ENCODE data around the gene PLD6.

The PLD6 gene

DNA sequence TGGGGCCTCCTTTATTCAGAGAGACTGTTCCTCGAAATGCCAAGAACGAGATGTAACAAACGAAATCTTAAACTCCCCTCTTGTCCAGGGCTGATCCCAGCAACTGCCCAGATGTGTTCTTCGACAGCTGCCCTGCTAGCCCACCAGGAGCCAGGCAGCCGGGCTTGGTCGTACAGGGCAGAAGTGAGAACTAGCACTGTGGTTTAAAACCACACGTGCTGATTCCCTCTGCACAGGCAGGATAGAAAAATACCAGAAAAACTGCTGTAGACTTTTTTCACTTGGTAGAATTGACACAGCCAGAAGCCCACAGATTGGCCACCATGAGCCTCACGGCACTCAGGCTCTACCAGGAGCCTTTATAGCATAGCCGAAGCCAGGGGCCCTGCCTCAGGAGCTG is 33.1 kb downstream of the PLD6 start:
- TF ChIP-seq, protein P1, sequence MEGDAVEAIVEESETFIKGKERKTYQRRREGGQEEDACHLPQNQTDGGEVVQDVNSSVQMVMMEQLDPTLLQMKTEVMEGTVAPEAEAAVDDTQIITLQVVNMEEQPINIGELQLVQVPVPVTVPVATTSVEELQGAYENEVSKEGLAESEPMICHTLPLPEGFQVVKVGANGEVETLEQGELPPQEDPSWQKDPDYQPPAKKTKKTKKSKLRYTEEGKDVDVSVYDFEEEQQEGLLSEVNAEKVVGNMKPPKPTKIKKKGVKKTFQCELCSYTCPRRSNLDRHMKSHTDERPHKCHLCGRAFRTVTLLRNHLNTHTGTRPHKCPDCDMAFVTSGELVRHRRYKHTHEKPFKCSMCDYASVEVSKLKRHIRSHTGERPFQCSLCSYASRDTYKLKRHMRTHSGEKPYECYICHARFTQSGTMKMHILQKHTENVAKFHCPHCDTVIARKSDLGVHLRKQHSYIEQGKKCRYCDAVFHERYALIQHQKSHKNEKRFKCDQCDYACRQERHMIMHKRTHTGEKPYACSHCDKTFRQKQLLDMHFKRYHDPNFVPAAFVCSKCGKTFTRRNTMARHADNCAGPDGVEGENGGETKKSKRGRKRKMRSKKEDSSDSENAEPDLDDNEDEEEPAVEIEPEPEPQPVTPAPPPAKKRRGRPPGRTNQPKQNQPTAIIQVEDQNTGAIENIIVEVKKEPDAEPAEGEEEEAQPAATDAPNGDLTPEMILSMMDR (IDR thresholded peaks at IDR 0.05; ENCODE audit: extremely low read depth, insufficient read depth, missing control alignments): no peak
- no peak for DNase-seq (ENCODE audit: low spot score)
- in situ Hi-C loops (cut with MboI; ENCODE audit: low pct_unique_long_range_greater_than_20kb, low sequenced_read_pairs, unreplicated experiment): no loop called here

DNA sequence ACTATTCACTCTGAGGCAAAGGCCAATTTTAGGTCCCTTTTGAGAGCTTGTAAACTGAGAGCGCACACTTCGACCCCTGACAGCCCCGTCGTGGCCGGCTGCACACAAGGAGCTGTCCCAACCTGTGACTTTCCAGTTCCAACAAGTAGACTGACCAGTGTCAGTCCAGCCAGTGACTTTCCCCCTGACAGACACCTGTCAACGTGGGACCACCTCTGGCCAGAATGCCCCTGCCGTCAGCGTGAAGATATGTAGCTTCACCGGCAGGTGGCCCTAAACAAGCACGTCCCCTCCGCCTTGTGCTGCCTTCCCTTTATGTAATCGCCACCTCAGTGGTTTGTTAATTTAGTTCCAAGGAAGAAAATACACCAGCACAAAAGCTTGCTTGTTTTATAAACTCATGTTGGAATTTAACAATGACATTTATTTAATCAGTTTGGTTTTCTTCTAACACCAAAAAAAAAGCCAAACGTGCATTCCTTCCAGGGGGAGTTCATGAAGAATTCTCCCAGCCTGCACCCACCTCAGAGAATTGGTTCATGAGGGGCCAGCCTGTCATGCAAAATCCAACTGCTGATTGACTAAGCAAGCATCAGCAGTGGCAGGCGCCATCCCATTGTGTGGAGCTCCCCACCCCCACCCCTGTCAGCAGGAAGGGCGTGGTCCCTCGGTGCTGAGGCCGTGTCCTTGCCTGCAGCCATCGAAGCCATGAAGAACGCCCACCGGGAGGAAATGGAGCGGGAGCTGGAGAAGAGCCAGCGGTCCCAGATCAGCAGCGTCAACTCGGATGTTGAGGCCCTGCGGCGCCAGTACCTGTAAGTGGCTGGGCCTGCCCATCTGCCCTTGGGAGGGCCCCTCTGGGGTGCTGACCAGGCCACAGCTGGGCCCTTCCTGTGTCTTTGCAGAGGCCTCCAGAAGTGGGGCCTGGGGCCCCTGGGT is 33.9 kb downstream of the PLD6 start:
- in situ Hi-C loops (cut with MboI; ENCODE audit: low pct_unique_long_range_greater_than_20kb, low sequenced_read_pairs, unreplicated experiment): no loop called here
- TF ChIP-seq, protein P1 (IDR thresholded peaks at IDR 0.05; ENCODE audit: extremely low read depth, insufficient read depth, missing control alignments): no peak
- DNase-seq (ENCODE audit: low spot score): no peak

DNA sequence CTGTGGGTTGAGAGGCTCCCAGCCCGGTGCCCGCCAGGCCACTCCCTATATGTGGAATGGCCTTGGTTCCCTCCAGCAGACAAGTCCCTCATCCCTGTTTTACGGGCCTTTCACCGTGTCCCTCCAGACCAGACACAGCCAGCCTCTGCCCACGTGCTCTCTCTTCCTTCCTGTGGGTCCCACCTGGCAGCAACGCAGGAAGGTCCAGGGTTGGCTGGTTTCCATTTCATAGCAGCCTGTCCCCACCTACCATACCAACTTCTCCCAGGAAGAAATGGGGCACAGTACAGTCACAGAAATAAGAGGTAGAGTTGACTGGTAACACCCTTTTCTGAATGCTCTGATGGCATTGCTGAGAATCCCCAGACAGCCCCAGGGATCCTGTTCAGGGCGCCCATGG is 34.9 kb downstream of the PLD6 start:
- in situ Hi-C loops (cut with MboI; ENCODE audit: low pct_unique_long_range_greater_than_20kb, low sequenced_read_pairs, unreplicated experiment): no loop called here
- no peak for DNase-seq (ENCODE audit: low spot score)
- TF ChIP-seq, protein P1 (IDR thresholded peaks at IDR 0.05; ENCODE audit: extremely low read depth, insufficient read depth, missing control alignments): no peak

DNA sequence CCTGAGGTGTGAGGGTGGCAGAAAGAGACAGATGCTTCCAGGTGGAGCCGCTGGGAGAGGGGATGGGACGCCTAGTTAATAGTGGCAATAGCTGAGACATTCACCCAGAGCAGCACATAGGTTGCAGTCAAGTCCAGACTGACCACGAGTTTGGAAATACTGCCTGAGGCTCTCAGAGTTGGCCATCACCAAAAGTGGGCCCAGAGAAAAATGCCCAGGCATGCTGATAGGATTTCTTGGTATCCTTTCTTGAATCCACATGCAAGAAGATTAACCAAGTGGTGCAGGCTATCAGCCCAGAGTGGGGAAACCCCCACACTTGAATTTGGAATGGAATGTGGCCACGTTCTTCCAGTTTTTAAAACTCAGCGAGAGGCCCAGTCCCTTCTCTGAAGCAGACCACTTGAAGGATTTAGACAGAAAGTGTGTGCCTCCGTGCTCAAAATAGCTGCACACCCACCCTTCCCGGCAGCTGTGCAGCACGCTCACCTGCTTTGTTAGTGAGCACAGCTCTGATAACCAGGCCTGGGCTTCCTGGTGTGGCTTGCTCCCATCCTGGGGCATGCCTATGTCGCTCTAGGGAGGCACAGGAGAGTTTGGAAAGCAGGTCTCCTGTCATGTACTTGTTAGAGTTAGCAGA is 35.7 kb downstream of the PLD6 start:
- no peak for DNase-seq (ENCODE audit: low spot score)
- in situ Hi-C loops (cut with MboI; ENCODE audit: low pct_unique_long_range_greater_than_20kb, low sequenced_read_pairs, unreplicated experiment): no loop called here
- TF ChIP-seq, protein P1 (IDR thresholded peaks at IDR 0.05; ENCODE audit: extremely low read depth, insufficient read depth, missing control alignments): no peak

DNA sequence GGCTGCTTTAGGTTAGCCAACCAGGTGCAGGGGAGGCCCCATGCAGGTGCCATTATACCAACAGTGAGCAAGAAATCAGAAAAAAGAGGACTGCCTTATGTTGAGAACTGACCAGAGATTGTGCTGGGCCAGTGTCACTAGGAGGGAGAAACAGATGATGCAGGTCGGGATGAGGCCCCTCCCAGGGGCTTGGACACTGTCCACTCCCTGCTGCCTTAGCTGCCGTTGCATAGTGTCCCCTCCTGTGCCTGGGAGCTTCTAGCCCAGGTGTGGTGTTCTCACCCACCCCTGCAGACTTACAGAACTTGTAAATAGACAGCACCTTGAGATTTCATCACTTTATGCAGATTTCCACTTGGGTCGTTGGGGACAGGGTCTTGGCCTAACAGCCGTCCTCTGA is 36.7 kb downstream of the PLD6 start:
- in situ Hi-C loops (cut with MboI; ENCODE audit: low pct_unique_long_range_greater_than_20kb, low sequenced_read_pairs, unreplicated experiment): no loop called here
- DNase-seq (ENCODE audit: low spot score): no peak
- TF ChIP-seq, protein P1 (IDR thresholded peaks at IDR 0.05; ENCODE audit: extremely low read depth, insufficient read depth, missing control alignments): no peak

DNA sequence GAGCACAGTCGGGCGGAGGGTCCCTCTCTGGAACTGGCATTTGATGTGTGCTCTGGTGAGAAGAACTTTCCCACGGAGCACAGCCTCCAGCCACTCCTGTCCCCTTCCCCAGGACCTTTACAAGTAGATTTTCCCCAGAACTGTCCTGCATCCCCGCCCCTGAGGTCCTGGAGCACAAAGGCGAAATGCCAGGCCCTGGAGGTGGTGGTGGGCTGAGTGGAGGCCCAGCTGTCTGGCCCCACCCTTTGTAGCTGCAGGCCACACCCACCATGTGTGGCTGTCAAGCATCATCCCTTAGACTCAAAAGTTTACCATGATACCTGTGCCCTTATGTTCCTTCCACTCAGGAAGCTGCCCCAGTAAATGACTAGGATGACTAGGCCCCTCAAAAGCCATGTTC is 37.7 kb downstream of the PLD6 start:
- in situ Hi-C loops (cut with MboI; ENCODE audit: low pct_unique_long_range_greater_than_20kb, low sequenced_read_pairs, unreplicated experiment): no loop called here
- TF ChIP-seq, protein P1 (IDR thresholded peaks at IDR 0.05; ENCODE audit: extremely low read depth, insufficient read depth, missing control alignments): no peak
- no peak for DNase-seq (ENCODE audit: low spot score)

All from GM13977 (cell line).